Choroid plexus epithelial cell (primary cell): ENCODE data around the gene COL4A2.
A peak's percentile ranks its signal among the peaks of the same experiment; 100 is the strongest.

Experiments used
- DNase-seq: peaks from one replicate; pipeline ENCODE4 v3.0.0-alpha.2; 2010; ENCODE audit warnings: low read depth
- H3K4me3 ChIP-seq: 2 replicates; pipeline ENCODE4 v1.5.1; 2011; ENCODE audit warnings: low read depth, mild to moderate bottlenecking, control low read depth, low read length, moderate library complexity
- TF ChIP-seq, protein P1 (sequence below): conservative IDR thresholded peaks from 2 replicates; pipeline ENCODE4 v1.5.1; 2011; ENCODE audit warnings: low read depth, mild to moderate bottlenecking, control low read depth, inconsistent platforms, low read length, moderate library complexity

The COL4A2 gene

DNA sequence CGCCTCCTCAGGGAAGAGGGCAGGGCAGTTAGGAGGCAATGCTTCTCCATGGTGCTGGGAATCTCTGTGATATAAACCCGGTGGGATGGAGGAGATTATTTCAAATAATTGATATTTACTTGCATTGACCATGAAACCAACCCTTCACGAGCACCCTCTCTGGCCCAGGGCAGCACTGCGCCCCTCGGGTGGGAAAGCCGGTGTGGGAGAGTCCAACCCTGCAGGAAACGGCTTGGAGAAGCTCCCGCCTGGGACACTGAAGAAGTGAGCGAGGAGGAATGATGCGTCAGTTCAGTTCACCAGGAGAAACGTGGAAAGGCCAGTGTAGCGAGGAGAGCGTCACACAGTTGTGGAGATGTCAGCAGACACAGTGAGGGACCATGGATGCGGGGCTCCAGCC lies 99.9 kb downstream of the COL4A2 start:
- TF ChIP-seq, protein P1, sequence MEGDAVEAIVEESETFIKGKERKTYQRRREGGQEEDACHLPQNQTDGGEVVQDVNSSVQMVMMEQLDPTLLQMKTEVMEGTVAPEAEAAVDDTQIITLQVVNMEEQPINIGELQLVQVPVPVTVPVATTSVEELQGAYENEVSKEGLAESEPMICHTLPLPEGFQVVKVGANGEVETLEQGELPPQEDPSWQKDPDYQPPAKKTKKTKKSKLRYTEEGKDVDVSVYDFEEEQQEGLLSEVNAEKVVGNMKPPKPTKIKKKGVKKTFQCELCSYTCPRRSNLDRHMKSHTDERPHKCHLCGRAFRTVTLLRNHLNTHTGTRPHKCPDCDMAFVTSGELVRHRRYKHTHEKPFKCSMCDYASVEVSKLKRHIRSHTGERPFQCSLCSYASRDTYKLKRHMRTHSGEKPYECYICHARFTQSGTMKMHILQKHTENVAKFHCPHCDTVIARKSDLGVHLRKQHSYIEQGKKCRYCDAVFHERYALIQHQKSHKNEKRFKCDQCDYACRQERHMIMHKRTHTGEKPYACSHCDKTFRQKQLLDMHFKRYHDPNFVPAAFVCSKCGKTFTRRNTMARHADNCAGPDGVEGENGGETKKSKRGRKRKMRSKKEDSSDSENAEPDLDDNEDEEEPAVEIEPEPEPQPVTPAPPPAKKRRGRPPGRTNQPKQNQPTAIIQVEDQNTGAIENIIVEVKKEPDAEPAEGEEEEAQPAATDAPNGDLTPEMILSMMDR, result peak; percentile 8
- H3K4me3 ChIP-seq, result no peak overlapping the region
- no peak for DNase-seq

DNA sequence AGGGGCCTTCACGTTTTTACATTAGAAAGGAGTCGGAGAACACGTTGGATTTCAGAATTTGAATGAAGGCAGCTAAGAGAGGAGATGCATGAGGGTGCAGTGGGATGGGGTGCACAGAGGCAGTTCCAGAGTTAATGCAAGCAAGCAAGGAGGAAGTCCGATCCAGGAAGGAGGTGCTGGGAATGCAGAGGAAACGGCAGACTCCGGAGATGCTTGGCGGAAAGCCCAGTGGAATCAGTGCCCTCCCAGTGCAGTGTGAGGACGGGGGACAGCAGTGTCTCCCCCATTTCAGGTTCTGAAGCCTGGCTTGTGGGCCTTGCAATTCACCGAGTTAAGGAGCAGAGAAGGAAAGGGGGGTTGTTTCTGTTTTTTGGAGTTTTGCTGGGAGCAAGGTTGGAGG lies 100.4 kb downstream of the COL4A2 start:
- H3K4me3 ChIP-seq, result no peak overlapping the region
- DNase-seq, result no peak
- TF ChIP-seq, protein P1, result no peak

- TF ChIP-seq, protein P1, result no peak
- no peak for DNase-seq
- no peak overlapping the region for H3K4me3 ChIP-seq
Observed at GRCh38 chr13:110408286-110408685, 101.2 kb downstream of the COL4A2 start.

- no peak overlapping the region for H3K4me3 ChIP-seq
- peak; percentile 80 for DNase-seq
- TF ChIP-seq, protein P1, result no peak
Observed at GRCh38 chr13:110409581-110409992, 102.5 kb downstream of the COL4A2 start.

DNA sequence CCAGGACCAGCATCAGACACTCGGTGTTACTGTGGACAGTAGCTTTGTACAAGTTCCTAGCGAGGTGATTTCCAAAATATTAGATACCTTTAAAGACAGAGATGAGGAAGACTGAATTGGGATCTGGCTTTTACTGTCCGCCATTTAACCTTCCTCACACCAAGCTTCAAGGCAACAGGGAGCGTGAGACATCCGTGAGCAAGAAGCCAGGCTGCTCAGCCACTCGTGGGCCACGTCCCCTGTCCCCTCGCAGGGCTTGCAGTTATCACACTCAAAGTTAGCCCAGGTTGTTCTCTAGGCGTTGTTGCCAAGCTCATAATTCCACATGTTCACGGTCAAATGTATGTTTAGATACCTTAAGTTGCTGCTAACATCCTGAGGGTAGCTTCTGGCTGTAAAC lies 102.9 kb downstream of the COL4A2 start:
- TF ChIP-seq, protein P1, result no peak
- H3K4me3 ChIP-seq, result no peak overlapping the region
- DNase-seq, result no peak

GRCh38 chr13:110410936-110411687 lies 104.0 kb downstream of the COL4A2 start:
- DNase-seq, result no peak
- no peak overlapping the region for H3K4me3 ChIP-seq
- TF ChIP-seq, protein P1, result no peak

DNA sequence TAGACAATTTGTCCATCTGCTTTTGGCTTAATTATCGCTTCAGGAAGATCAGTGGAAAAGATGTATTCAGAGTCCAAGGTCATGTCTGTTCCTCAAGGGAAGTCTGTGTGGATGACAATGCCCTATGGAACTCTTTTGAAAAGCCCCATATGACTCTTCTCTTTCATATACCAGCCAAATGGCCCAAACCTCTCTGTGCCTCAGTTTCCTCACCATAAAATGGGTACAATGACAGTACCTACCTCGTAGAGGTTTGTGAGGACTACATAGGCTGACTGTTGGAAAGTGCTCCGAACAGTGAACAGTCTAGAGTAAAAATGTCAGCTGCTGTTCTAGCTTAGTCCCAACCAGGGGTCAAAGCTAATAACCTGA lies 104.6 kb downstream of the COL4A2 start:
- DNase-seq, result no peak
- TF ChIP-seq, protein P1, result no peak
- no peak overlapping the region for H3K4me3 ChIP-seq
